GM12873 (cell line): ENCODE results near the gene CCDC91.

Experiments
- TF ChIP-seq, protein P1 (sequence below): IDR thresholded peaks from 2 replicates; pipeline ENCODE4 v1.5.1; 2012; ENCODE audit warnings: low read depth, mild to moderate bottlenecking, moderate library complexity, low read length, control low read depth; ENCODE audit not compliant: insufficient read depth; ENCODE audit errors: missing control alignments

CCDC91 gene

GRCh38 chr12:28158353-28158752 is 31.9 kb upstream of the CCDC91 start:
- TF ChIP-seq, protein P1, sequence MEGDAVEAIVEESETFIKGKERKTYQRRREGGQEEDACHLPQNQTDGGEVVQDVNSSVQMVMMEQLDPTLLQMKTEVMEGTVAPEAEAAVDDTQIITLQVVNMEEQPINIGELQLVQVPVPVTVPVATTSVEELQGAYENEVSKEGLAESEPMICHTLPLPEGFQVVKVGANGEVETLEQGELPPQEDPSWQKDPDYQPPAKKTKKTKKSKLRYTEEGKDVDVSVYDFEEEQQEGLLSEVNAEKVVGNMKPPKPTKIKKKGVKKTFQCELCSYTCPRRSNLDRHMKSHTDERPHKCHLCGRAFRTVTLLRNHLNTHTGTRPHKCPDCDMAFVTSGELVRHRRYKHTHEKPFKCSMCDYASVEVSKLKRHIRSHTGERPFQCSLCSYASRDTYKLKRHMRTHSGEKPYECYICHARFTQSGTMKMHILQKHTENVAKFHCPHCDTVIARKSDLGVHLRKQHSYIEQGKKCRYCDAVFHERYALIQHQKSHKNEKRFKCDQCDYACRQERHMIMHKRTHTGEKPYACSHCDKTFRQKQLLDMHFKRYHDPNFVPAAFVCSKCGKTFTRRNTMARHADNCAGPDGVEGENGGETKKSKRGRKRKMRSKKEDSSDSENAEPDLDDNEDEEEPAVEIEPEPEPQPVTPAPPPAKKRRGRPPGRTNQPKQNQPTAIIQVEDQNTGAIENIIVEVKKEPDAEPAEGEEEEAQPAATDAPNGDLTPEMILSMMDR, result no peak

GRCh38 chr12:28159688-28160087 is 30.6 kb upstream of the CCDC91 start:
- TF ChIP-seq, protein P1, result no peak

- TF ChIP-seq, protein P1, result no peak
Measured at GRCh38 chr12:28161697-28162096, 28.6 kb upstream of the CCDC91 start.

- TF ChIP-seq, protein P1, result no peak
Measured at GRCh38 chr12:28162697-28163096, 27.6 kb upstream of the CCDC91 start.

GRCh38 chr12:28164644-28165275 is 25.5 kb upstream of the CCDC91 start:
- TF ChIP-seq, protein P1, result no peak

DNA sequence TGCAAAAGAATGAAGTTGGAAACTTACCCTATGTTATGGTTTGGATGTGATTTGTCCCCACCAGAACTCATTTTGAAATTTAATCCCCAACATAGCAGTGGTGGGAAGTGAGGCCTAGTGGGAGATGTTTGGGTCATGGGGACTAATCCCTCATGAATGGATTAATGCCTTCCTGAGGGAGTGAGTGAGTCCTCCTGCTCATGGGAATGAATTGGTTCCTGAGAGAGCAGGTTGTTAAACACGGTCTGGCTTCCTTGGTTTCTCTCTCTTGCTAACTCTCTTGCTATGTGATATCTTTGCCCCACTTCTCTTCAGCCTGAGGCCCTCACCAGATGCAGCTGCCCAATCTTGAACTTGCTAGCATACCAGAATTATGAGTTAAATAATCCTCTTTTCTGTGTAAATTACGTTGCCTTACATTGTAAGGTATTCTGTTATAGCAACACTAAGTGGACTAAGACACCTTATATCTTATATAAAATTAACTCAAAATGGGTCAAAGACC is 22.2 kb upstream of the CCDC91 start:
- TF ChIP-seq, protein P1, result no peak

- TF ChIP-seq, protein P1, result no peak
Measured at GRCh38 chr12:28171356-28172060, 18.7 kb upstream of the CCDC91 start.
